K562 (cell line): ENCODE measurements around the gene L3MBTL1. TPM values are rescaled to one million over a fixed set of nuclear protein-coding genes. Genes with fewer than 3 reads are reported as not detected.

ENCODE experiments used
- ATF6 ChIP-seq: sonication (generic); formaldehyde crosslinking; IDR thresholded peaks from 2 replicates; pipeline ENCODE4 v1.4.0; 2020; ENCODE audit warnings: mild to moderate bottlenecking, missing genetic modification reagents
- ESRRA ChIP-seq: fragments of 450-650 bp; IDR thresholded peaks from 2 replicates; pipeline ENCODE4 v1.6.1; 2014; ENCODE audit warnings: low read depth, mild to moderate bottlenecking, moderate library complexity, borderline replicate concordance
- NFYB ChIP-seq: IDR thresholded peaks from 2 replicates; pipeline ENCODE4 v1.6.1; 2011; ENCODE audit warnings: mild to moderate bottlenecking, moderate library complexity; ENCODE audit not compliant: insufficient read length; ENCODE audit errors: extremely low read depth
- PCBP1 ChIP-seq: fragments of 200-400 bp; formaldehyde crosslinking; IDR thresholded peaks from 2 replicates; pipeline ENCODE4 v1.6.1; 2018; ENCODE audit warnings: mild to moderate bottlenecking, low read depth, low read length; ENCODE audit not compliant: poor library complexity, severe bottlenecking
- PTRF ChIP-seq: fragments of 450-650 bp; IDR thresholded peaks from 2 replicates; pipeline ENCODE4 v1.6.1; 2016; ENCODE audit warnings: mild to moderate bottlenecking, missing genetic modification characterization, missing compliant biosample characterization
- RFX5 ChIP-seq: IDR thresholded peaks from 2 replicates; pipeline ENCODE4 v1.6.1; 2011; ENCODE audit warnings: low read depth, mild to moderate bottlenecking, improper control_type of control experiment, low read length
- RREB1 ChIP-seq: fragments of 250-450 bp; sonication (Bioruptor Pico); IDR thresholded peaks from 2 replicates; pipeline ENCODE4 v1.4.0; 2020
- TBP ChIP-seq: optimal IDR thresholded peaks from 2 replicates; pipeline ENCODE3; 2011; ENCODE audit warnings: low read depth, low read length, improper control_type of control experiment
- ZNF133 ChIP-seq: fragments of 250-450 bp; sonication (Bioruptor Pico); IDR thresholded peaks from 2 replicates; pipeline ENCODE4 v1.4.0; 2020; ENCODE audit warnings: mild to moderate bottlenecking
- ZNF79 ChIP-seq: fragments of 250-450 bp; sonication (Bioruptor Pico); IDR thresholded peaks from 2 replicates; pipeline ENCODE4 v1.4.0; 2020; ENCODE audit warnings: low read depth, mild to moderate bottlenecking, moderate library complexity
- polyA plus RNA-seq, 8 experiments: library from polyadenylated mRNA; depleted of rRNA in 4 of 8; stranded (reverse) in 5 of 8; unstranded in 3 of 8; fragments of >200 nt; fragmentation: Nextera tagmentation in 2 of 8; fragmentation: Illumina TruSeq in 1 of 8; extraction: Ambion mirVana in 2 of 8; extraction: Trizol in 1 of 8; gene quantifications; 2 replicates each; pipeline versions ENCODE4 v1.2.1 to v1.2.3, GENCODE V29; 2011 to 2014; ENCODE audit warnings: inconsistent platforms in 1 of 8, missing spikeins in 1 of 8
- total RNA-seq, 7 experiments: library from RNA; depleted of rRNA in 6 of 7; stranded (reverse); fragments of >200 nt in 6 of 7; fragmentation: Illumina TruSeq in 2 of 7; extraction: Trizol in 2 of 7; gene quantifications; 2 replicates each; pipeline versions ENCODE4 v1.2.1 to v1.2.3, GENCODE V29; 2011 to 2021; ENCODE audit warnings: low replicate concordance in 1 of 7
- TF ChIP-seq, protein P1 (sequence below): fragments of 200-800 bp; sonication (Bioruptor generic); IDR thresholded peaks from 2 replicates; pipeline ENCODE4 v1.6.1; 2017; ENCODE audit warnings: missing genetic modification characterization, missing compliant biosample characterization
- TF ChIP-seq, protein P2 (sequence below): fragments of 450-650 bp; IDR thresholded peaks from 2 replicates; pipeline ENCODE4 v1.6.1; 2016; ENCODE audit warnings: mild to moderate bottlenecking

L3MBTL1 gene
- total and polyA plus RNA-seq, 9 of the 15 experiments (the other 6 are each of a cell fraction or from before 2014, with no cell fraction given), result 0.77 to 10.0 (median 4.4) TPM

DNA sequence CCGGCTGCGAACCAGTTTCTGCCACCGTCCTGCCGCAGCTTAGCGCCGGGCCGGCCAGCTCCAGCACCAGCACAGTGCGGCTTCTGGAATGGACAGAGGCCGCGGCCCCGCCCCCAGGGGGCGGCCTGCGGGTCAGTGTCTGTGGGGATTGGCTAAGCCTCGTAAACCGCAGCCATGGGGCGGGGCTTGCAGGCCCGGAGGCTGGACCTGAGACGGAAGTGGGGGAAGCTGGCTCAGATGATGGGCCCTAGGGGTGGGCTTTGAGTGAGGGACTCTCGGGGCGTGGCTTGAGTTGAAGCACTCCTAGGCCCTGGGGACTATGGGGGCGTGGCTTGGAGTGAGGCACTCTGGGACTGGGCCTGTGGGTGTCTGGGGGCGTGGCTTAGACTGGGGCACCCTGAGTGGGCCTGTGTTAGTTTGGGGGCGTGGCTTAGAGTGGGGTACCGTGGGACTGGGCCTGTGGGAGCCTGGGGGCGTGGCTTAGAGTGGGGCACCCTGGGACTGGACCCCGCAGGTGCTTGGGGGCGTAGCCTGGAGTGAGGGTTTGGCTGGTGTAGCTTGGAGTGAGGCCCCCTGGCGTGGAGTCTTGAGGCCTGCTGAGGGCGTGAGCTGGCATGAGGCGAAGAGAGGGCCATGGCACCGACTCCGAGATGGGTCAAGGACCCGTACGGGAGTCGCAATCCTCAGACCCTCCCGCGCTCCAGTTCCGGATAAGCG is 6.6 kb downstream of the L3MBTL1 start (continued):
- TF ChIP-seq TBP (peak; percentile 18), RFX5 (no peak), ESRRA (peak; percentile 82; the same call in 1 of the 2 replicates), ZNF79 (no peak), ATF6 (CRISPR knock-in tag) (no peak), NFYB (no peak), PCBP1 (no peak), PTRF (tag) (no peak), RREB1 (CRISPR knock-in tag) (no peak), ZNF133 (CRISPR knock-in tag) (no peak)
- TF ChIP-seq, protein P1, sequence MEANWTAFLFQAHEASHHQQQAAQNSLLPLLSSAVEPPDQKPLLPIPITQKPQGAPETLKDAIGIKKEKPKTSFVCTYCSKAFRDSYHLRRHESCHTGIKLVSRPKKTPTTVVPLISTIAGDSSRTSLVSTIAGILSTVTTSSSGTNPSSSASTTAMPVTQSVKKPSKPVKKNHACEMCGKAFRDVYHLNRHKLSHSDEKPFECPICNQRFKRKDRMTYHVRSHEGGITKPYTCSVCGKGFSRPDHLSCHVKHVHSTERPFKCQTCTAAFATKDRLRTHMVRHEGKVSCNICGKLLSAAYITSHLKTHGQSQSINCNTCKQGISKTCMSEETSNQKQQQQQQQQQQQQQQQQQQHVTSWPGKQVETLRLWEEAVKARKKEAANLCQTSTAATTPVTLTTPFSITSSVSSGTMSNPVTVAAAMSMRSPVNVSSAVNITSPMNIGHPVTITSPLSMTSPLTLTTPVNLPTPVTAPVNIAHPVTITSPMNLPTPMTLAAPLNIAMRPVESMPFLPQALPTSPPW (CRISPR knock-in tag), result 0 out of 2 replicates have a peak, but pooled peaks have one; percentile 38
- TF ChIP-seq, protein P2, sequence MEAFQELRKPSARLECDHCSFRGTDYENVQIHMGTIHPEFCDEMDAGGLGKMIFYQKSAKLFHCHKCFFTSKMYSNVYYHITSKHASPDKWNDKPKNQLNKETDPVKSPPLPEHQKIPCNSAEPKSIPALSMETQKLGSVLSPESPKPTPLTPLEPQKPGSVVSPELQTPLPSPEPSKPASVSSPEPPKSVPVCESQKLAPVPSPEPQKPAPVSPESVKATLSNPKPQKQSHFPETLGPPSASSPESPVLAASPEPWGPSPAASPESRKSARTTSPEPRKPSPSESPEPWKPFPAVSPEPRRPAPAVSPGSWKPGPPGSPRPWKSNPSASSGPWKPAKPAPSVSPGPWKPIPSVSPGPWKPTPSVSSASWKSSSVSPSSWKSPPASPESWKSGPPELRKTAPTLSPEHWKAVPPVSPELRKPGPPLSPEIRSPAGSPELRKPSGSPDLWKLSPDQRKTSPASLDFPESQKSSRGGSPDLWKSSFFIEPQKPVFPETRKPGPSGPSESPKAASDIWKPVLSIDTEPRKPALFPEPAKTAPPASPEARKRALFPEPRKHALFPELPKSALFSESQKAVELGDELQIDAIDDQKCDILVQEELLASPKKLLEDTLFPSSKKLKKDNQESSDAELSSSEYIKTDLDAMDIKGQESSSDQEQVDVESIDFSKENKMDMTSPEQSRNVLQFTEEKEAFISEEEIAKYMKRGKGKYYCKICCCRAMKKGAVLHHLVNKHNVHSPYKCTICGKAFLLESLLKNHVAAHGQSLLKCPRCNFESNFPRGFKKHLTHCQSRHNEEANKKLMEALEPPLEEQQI, result no peak
